WERI-Rb-1 (cell line): ENCODE data around the gene TPM3.
A peak's percentile ranks its signal among the peaks of the same experiment; 100 is the strongest.

Source experiments
- DNase-seq: peaks from one replicate; pipeline ENCODE4 v3.0.0-alpha.2; 2020
- H3K27ac ChIP-seq: fragments of 250-450 bp; sonication (Bioruptor Pico); 2 replicates; pipeline ENCODE4 v1.5.1; 2020; ENCODE audit warnings: mild to moderate bottlenecking, moderate library complexity
- H3K27me3 ChIP-seq: fragments of 250-450 bp; sonication (Bioruptor Pico); 2 replicates; pipeline ENCODE4 v1.5.1; 2021; ENCODE audit warnings: mild to moderate bottlenecking, low read depth, moderate library complexity; ENCODE audit not compliant: insufficient read depth, severe bottlenecking
- H3K36me3 ChIP-seq: fragments of 250-450 bp; sonication (Bioruptor Pico); 2 replicates; pipeline ENCODE4 v1.5.1; 2020; ENCODE audit warnings: mild to moderate bottlenecking, moderate library complexity
- H3K4me3 ChIP-seq: 2 replicates; pipeline ENCODE4 v1.5.1; 2011; ENCODE audit warnings: low read depth, mild to moderate bottlenecking, control low read depth, low read length
- H3K9me3 ChIP-seq: fragments of 250-450 bp; sonication (Bioruptor Pico); 2 replicates; pipeline ENCODE4 v1.5.1; 2021; ENCODE audit warnings: mild to moderate bottlenecking, moderate library complexity; ENCODE audit not compliant: severe bottlenecking
- CTCF ChIP-seq: IDR thresholded peaks from 2 replicates; pipeline ENCODE4 v1.5.1; 2011; ENCODE audit warnings: low read depth, mild to moderate bottlenecking, control low read depth, inconsistent platforms, low read length

The TPM3 gene

GRCh38 chr1:154117642-154118041, 74.3 kb downstream of the TPM3 start:
- no peak overlapping the region for H3K4me3 ChIP-seq
- H3K36me3 ChIP-seq: no peaks in the 10 kb centered on the region
- H3K9me3 ChIP-seq: peaks cover 5% of the 10 kb centered on the region
- 0 out of 2 replicates have a peak, but pooled peaks have one; percentile 8 for TF ChIP-seq CTCF
- DNase-seq: no peak
- H3K27ac ChIP-seq: no peak overlapping the region
- no peaks in the 10 kb centered on the region for H3K27me3 ChIP-seq

- DNase-seq: no peak
- Histone ChIP-seq H3K4me3 (no peak overlapping the region), H3K36me3 (no peaks in the 10 kb centered on the region), H3K9me3 (no peaks in the 10 kb centered on the region), H3K27me3 (no peaks in the 10 kb centered on the region), H3K27ac (no peak overlapping the region)
- TF ChIP-seq CTCF: no peak
Measured at GRCh38 chr1:154115180-154115579, 76.7 kb downstream of the TPM3 start.
